HG03064 (cell line): ENCODE results near the gene SCFD2.

Experiments
- ATAC-seq: cut with Tn5 transposase; IDR thresholded peaks from one replicate; pipeline ENCODE4 v1.9.1; 2021; ENCODE audit warnings: low read depth; ENCODE audit not compliant: unreplicated experiment

Gene SCFD2

DNA sequence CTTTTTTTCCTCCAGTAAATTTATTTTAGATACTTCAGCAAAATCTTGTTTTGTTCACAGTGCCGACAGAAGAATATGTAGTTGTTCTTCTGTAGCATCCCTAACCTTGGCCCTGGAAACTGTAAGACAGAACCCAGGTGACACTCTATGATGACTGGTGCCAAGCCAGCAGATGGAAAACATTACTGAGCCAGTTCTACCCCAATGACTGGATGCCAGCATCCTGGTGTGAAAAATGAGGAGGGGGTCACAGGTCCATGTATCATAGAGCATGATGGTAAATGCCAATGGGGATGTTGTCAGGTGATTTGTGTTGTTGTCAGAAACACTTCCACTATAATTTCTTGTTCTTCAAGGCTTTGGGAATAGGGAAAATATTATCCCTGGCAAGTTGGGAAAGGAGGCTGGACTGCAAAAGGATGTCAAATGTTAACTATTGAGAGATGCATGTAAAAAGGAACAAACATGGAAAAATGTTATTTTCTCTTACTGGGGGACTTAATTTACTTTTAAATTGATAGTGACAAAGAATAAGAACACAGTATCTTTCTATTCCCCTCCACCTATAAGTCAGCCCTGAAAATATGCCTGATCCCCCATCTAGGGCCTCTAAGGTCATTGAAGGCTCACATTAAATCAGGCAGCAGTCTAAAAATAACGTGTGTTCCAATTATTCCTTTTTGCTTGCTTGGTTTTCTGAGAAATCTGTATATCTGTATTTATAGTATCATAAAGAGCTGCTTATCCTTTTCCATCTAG is 343.9 kb downstream of the SCFD2 start:
- ATAC-seq = no peak

DNA sequence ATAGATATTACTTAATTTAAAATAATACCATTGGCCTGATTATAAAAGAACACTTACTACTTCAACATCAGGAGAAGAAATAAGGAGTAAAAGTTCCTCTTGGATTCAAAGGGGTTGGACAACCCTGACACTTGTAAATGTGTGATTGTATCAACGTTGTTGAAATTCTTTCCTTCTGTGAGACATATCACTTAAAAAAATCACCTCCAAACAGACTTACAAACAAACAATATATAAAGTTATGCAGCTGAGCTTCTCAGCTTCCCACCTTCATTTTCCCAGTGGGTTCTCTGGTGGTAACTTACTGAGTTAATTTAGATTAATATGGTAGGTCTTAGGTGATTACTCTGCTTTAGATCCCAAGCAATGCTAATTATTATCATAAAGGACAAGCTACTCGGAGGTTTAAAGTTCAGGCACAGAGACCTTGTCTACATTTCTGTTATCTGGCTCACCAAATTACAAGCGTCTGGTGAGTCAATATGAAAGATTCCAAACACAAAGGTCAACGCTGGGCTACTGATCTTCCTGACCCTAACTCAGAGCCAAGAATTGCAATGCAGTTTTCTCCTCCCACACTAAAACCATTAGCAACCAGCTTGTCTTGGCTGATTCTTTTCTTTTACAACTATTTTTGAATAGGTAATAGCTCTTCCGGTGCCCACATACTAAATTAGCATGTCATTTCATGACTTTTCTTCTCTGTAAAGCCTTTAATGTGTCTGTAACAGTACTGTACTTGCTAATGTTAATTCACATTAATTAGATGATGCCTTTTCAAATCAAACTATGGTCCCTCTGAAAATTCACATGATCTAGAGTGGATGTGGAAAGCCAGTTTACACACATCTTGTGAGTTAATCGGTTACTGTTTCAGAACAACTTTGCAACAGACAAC is 346.1 kb downstream of the SCFD2 start:
- ATAC-seq = no peak

DNA sequence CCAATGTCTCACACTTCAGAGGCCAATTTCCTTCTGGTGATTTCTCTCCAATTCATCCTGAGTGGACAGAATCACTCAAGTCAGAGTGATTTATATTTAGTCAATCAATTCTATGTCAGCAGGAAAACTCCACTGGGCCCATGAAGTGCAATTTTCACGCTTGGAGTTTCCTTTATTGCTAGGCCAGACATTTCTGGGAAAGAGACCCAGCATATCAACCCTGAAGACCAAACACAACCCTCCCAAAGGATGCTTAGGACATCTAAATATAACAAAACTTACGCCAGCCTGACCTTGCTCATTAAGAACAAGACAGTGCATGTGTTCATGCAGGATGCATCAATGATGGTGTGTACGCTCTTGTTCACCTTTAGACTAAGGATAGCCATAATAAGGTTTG is 347.4 kb downstream of the SCFD2 start:
- ATAC-seq = no peak

DNA sequence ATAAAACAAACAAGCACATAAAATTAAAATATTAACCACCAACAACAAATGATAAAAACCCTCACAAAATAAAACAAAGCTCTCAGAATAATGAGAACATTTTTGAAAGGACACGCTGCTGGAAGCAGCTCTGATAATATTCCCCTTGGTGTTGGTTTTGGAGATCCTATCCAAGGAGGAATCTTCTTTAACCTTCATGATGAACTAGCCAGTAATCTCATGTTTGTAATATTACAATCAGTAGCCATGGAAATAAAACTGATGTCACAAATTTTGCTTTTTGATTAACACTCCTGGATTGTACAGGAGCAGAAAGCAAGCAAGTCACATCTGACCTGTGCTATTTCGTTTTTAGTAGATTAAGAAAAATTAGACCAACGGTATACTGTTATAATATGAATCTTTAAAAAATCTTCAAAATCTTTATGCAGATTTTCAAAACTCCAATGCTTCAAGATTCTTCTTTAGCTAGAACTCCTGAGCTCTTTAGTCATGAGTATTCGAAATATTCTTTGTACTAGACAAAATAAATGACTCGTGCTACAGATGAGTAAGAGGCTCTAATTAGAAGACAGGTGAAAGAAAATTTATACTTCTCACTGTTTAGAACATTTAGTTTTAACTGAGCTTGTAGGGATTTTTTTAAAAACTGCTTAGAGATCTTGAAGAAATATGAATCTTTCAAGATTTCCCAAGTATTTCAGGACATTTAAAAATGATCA is 349.6 kb downstream of the SCFD2 start:
- no peak for ATAC-seq

DNA sequence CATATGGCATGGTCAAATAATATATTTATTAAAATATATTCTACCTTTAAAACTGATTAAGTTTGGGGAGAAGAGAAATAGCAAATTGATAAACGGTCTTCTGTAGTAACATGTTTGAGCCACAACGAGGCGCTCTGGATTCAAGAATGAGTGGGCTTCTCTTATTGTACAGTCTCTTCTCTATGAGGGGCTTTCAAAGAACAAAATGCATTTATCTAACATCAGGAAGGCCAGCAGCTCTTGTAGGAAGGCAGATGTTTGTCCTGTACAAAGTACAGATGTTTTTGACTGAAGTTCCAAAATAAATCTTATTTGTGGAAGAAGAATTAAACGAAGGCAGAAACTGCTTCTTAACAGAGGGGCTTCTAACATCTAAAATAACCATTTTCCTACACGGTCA is 350.2 kb downstream of the SCFD2 start:
- no peak for ATAC-seq

DNA sequence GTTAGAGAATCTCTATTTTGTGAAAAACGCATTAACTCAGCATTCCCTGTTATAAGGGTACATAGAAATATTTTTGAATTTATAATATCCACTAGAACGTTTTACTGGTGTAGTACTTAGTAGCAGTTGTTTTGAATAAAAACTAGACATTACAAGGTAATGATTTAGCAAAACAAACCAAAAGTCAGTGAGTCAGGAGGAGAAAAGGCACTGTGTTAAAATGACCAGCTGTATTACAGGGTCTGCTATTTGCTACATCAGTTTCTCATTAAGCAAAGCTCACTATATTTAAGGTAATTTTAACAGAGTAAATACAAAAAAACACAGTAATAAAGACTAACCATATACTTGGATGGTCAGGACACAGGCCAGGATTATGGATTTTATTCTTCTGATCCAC is 351.0 kb downstream of the SCFD2 start:
- ATAC-seq = no peak

DNA sequence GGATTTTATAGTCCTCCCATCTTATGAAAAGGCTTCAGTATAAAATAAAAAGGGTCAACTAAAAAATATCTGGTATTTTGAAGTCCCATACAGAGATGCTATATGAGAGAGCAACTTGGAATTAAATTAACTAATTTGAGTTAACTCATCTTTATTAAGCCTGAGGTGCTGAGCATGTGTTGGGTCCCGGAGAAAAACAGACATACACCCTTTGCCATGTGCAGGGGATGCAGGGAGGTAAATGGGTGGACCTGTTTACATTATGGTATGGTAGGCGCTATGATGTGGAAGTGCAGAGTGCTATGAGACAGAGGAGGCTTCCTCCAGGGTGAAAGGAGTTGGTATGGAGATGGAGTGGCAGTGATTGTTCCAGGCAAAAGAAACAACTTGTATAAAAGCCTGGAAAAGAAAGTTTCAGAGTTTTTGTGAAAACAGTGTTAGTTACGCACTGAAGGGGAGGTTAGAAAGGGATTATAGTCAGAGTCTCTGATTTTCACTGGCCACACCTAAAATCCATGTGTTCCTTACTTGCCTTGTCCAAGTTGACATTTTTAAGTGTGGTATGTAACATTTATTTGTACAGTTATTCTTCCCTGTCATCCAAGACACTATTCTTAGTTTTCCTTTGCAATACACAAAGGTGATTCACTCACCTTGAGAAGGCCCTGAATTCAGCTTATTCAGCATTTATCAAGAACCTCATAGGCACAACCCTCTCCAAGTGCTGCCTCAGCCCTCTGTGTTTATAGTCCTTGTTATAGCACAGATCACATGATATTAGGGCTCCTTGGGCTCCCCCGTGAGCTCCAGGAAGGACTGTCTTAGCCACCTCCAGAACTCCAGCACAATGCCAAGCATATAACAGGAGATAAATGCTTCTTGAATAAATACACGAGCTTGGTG is 351.7 kb downstream of the SCFD2 start:
- no peak for ATAC-seq

DNA sequence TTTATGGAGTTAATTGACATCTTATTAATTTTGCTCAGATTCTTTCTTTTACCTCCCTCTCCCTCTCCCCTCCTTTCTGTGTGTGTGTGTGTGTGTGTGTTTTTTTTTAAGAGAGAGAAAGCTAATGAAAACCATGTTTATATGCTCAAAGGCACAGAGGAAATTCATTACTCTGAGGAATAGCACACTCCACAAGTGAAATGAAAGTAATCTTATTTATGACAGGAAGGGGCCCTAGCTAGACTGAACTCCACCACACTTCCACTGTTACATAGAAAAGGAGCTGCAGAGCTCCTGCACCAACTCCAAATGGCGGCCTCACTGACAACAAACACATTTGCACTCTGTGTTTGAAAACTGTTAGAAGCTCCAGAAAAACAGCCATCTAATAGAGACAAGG is 353.1 kb downstream of the SCFD2 start:
- peak; percentile 73 for ATAC-seq

DNA sequence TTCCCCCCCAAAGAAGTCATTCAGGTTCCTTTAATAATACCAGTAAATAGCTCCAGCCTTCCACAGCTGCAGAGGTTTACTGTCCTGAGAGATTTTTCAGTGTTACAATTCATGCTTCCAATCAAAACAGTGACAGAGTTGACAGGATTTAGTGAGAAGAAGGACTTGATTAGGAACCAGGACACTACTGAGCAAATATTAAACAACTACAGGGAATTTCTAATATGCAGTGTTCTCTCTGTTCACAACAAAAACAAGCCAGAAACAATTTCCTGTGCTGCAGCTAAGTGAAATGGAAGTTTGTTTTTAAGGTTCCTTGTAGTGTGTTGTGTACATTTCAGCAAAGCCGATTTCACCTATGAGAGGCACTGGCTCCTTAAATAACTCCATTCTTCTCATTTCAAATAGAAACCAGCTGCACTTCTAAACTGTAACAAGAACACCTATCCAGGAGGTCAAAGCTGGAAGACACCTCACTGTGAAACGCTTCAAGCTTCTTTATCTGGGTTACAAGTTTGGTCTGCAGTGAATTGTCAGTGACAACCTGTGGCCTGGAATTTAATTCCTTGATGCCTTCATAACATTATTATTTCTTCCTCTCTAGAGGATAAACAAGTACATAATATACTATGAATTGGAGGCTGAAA is 354.5 kb downstream of the SCFD2 start:
- ATAC-seq = no peak

DNA sequence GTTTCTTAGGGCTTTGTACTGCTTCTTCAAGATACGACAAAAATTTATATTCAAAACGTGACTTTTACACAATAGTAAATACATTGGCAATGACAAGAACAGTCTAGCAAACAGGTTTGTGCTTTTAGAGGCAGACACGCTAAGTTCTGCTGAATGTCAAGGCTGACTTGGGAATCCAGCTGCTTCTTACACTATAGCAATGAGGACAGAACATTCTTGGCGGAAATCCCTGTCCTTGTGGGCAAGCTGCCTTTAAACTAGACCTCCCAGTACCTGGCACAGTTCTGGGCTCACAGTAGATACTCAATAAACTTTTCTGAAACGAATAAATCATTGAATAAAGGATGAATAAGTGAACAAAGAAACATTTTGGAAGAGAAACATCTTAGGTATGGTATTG is 355.5 kb downstream of the SCFD2 start:
- ATAC-seq = no peak

DNA sequence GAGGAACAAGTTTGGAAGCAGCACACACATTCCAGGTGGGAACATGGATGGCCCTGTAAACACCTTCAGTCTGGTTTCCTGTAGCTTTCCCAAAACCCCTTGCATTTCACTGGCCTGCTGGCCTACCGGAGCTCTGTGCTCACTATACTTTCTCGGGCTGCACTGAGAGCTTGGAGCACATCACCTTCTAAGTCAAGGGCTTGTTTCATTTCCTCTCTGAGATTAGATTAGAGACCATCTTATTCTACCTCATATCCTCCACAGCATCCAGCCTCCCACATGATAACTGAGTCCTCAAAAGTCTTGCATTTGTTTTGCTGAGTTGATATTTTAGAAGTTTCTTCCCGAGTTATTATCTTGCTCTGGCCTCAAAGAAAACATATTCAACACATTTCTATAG is 356.0 kb downstream of the SCFD2 start:
- no peak for ATAC-seq

DNA sequence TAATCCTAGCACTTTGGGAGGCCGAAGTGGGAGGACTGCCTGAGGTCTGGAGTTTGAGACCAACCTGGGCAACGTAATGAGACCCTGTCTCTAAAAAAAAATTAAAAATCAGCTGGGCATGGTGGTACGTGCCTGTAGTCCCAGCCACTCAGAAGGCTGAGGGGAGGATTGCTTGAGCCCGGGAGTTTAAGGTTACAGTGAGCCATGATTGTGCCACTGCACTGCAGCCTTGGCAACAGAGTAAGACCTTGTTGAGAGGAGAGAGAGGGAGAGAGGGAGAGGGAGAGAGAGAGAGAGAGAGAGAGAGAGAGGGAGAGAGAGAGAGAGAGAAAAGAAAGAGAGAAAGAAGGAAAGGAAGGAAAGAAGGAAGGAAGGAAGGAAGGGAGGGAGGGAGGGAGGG is 358.8 kb downstream of the SCFD2 start:
- ATAC-seq = no peak

DNA sequence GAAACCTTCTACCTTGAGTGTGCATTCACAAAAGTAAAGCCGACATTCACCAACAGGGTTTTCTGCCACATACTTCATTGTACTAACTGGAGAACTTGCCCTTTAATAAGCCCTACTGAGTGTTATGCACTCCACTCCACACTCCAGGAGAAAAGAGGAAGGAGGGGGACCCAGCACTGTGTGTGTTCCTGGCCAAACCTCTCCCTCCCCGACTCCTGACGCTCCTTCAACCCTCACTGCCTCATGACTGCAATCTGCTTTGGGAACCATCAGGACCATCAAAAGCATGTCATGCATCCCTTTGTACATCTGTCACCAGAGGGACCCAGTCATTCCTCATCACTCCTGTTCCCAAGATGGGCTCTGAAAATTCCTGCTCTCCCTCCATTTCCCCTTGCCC is 360.1 kb downstream of the SCFD2 start:
- ATAC-seq = no peak

DNA sequence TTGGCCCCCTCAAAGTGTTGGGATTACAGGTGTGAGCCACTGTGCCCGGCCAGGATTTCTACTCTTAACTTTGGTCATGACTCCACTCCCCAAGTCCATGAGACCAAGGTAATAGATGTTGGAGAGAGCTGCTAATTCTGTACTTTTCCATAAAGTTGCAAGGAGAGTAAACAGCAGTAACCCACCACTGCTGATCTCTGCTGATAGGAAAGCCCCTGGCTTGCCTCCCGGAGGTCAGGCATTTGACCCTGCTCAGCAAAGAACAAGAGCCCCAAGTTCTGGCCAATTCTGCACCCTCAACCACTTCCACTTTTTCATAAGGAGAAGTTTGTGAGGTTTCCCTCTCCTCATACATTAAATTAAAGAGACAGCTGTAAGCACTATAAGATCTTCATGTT is 360.7 kb downstream of the SCFD2 start:
- no peak for ATAC-seq

DNA sequence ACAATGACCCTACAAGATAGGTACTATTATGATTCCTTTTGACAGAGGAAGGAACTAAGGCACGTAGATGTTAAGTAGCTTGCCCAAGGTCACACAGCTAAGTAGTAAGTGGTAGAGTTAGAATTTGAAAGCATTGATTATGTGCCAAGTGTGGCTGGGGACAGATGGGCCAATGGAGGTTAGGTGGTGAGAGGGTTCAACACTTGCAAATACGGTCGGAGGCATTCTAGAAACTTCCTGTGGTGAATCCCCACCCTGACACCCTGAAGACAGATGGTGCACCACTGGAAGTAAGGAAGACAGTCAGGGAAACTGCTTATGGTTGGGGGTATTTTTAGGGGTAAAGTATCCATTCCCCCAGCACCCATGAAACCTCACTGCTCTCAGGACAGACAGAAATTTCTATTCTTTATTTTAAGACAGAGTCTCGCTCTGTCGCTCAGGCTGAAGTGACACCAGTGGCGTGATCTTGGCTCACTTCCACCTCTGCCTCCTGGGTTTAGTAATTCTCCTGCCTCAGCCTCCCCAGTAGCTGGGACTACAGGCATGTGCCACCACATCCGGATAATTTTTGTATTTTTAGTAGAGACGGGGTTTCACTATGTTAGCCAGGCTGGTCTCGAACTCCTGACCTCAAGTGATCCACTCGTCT is 361.2 kb downstream of the SCFD2 start:
- no peak for ATAC-seq

DNA sequence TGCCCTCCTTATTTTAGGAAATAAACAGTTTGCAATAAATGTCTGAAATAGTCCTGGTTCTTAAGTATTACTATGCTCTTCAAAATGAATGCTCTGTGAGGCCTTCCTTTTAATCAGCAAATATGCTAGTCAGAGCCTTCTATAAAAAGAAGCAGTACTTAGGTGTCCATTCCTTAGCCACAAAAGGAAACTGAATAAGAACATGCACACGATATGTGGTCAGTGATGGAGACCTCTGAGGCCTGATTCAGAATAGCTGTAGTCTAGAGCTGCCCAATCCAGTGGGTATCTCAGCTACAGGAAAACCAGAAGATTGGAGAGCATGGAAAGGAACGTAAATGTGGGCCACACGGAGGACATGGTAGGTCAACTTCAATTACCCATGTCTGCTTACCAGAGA is 361.9 kb downstream of the SCFD2 start:
- no peak for ATAC-seq

DNA sequence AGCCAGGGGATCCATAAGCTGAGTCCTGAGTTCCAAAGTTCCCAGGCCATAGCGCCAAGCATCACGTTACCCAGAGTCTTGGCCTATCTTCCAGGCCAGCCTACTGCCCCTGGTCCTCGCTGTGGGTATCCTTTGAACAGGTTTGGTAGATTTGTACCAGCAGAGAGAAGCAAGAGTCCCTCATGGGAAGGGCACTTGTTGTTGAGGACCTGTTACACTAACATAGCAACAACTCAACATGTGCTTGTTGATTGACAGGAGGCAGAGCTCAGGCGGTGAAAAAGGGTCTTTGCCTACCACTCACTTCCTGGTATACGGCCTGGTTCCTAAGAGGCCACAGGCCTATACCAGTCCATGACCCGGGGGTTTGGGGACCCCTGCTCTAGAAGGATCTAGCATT is 365.3 kb downstream of the SCFD2 start:
- ATAC-seq = no peak

DNA sequence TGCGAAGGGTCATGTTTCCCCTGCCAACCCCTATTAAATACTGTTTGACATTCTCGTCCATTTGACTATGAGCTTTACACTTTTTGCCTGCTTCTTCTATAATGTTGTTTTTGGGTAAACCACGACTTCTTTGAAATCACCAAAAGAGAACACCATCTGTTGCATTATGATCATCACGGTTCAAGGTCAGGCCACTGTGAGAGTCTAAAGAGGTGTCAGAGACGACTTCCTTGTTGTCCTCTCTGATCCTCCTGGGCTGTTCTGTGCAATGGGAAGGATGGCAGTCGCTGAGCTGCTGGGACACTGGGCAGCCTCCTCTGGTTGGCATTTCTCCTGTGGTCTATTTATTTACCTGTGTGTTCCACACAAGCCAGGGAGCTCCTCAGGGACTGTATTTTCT is 366.2 kb downstream of the SCFD2 start:
- ATAC-seq = no peak

DNA sequence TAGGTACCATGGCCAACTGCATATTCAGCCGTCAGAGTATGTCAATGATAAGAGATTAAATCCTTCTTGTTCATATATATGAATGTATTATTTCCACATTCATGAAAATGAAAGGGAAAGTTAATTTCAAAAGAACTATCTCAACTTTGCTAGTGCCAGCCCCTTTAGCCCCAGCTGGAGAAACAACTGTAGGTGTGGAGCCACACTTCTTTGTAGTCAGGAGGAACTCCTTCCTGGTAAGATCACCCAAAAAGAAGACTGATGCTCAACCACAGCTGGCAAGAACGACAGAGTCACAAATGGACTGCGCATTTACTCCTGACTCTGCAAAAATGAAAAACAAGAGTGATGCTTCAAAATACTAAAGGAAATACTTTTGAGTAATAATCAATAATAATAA is 367.4 kb downstream of the SCFD2 start:
- ATAC-seq = no peak

DNA sequence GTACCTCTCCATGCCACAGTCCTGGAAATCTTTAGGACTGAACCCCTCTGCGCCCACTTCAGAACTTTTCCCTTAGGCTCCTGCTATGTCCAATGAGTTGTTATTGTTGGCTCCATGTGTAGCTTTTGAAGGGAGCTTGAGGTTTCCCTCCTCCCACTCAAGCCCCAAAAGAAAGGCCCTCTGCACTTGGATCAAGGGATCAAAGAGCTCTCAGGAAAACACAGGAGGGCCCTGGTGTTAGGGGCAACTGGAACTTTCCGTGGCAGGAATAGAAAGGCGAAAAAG is 368.8 kb downstream of the SCFD2 start:
- no peak for ATAC-seq
